DND-41 (cell line): Measurements from ENCODE around the gene ANKRD13D.

Source experiments
- EZH2 ChIP-seq: IDR thresholded peaks from 3 replicates; pipeline ENCODE4 v1.6.1; 2012; ENCODE audit warnings: borderline replicate concordance, low read depth, mild to moderate bottlenecking, moderate library complexity, low read length, inconsistent platforms; ENCODE audit not compliant: severe bottlenecking
- TF ChIP-seq, protein P1 (sequence below): IDR thresholded peaks from 2 replicates; pipeline ENCODE4 v1.5.1; 2012; ENCODE audit warnings: borderline replicate concordance, low read length, moderate library complexity, mild to moderate bottlenecking; ENCODE audit not compliant: poor library complexity, severe bottlenecking; ENCODE audit errors: extremely low read depth

DNA sequence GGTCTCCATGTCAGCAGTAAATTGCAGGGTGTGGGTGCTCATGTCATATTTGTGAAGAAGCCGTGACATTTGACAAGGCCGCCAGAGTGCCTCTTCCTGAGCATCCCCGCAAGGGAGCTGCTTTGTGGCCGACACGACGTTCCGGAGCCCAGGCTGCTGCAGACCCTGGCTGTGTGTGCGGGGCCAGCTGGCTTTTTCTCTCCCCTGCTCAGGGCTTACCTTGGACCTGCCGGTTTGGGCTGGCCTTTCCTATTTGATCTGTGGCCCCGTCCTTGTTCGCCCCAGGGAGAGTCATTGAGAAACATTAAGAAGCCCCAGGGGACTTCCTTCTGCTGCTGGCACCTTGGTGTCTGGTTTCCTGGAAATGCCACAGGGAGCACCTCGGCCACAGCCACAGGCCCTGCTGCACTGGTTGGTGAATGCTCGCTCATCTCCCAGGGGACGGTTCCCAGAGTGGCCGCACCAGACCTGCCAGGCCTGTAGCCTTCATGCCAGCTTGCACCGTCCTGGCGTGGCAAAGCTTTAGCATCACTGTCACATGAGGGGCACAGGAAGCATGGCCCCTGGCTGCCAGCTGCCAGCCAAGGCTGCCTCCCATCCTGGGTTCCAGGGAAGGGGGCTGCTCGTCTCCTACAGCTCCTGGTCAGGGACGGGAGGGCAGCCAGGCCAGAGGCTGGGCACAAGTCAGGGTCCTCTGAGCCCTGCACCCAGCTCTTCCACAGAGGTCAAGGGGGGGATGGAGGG lies 17.4 kb upstream of the ANKRD13D start:
- TF ChIP-seq, protein P1, sequence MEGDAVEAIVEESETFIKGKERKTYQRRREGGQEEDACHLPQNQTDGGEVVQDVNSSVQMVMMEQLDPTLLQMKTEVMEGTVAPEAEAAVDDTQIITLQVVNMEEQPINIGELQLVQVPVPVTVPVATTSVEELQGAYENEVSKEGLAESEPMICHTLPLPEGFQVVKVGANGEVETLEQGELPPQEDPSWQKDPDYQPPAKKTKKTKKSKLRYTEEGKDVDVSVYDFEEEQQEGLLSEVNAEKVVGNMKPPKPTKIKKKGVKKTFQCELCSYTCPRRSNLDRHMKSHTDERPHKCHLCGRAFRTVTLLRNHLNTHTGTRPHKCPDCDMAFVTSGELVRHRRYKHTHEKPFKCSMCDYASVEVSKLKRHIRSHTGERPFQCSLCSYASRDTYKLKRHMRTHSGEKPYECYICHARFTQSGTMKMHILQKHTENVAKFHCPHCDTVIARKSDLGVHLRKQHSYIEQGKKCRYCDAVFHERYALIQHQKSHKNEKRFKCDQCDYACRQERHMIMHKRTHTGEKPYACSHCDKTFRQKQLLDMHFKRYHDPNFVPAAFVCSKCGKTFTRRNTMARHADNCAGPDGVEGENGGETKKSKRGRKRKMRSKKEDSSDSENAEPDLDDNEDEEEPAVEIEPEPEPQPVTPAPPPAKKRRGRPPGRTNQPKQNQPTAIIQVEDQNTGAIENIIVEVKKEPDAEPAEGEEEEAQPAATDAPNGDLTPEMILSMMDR: no peak
- no peak for TF ChIP-seq EZH2
